OCI-LY1 (cell line): ENCODE measurements around the gene ARPC5L.

Experiments used
- CTCF ChIP-seq: fragments of 200-600 bp; sonication (generic), shearing (Covaris generic); IDR thresholded peaks from 2 replicates; pipeline ENCODE4 v1.5.1; 2017; ENCODE audit warnings: mild to moderate bottlenecking, antibody characterized with exemption, low read length, moderate library complexity, mixed read lengths
- EZH2 ChIP-seq: fragments of 200-600 bp; sonication (generic), shearing (Covaris generic); IDR thresholded peaks from 2 replicates; pipeline ENCODE4 v1.8.0; 2017; ENCODE audit warnings: borderline replicate concordance, mixed run types, mild to moderate bottlenecking, antibody characterized with exemption, low read length, moderate library complexity, mixed read lengths

DNA sequence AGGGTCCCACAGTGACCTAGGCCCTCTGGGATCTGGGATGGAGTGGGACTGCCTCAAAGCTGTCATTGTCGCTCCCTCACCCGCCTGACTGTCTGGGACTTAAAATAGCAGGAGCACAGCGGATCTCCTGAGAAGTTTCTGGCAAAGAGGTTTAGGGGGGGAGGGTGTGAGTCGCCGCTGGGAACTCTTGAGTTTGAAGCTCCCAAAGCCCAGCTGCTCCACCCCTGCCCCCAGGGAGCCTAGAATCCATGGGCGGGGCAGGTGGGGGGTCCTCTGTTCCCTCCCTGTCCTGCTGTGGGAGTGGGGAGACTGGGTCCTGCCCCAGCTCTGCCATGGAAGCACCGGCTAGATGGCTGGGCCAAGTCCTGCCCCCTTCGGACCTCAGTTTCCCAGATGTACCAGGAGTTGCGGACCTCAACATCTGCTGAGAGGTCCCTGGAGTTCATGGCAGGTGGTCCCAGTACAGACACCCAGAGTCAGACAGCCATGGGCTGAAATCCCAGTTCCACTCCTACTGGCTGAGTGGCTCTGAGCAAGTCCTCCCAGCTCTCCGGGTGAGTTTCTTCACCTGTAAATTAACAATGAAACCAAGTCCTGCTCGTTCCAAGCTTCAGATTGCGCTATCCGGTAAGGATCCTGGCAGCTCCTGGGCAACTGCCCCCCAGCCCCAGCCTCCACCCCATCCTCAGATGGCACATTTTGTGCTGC, 9.7 kb upstream of the ARPC5L start:
- TF ChIP-seq CTCF (no peak), EZH2 (no peak)
